Esophagus squamous epithelium (tissue), 5 donors: ENCODE results near the gene SYT8. TPM values are rescaled to one million over a fixed set of nuclear protein-coding genes. Genes with fewer than 3 reads are reported as not detected.

Experiments used
- DNase-seq: peaks from one replicate; lab custom pipeline; 2025; lab: John Stamatoyannopoulos, UW
- H3K27ac ChIP-seq, 4 donors: fragments of 200-600 bp; sonication (generic); one replicate each; pipeline ENCODE4 v1.5.1; 2016 to 2019; ENCODE audit warnings: mild to moderate bottlenecking in 1 of 4
- H3K27me3 ChIP-seq, 4 donors: fragments of 200-600 bp; sonication (generic); 1 replicate in 3 of 4; 2 replicates in 1 of 4; pipeline versions ENCODE4 v1.5.1 to v1.6.0; 2017 to 2021; ENCODE audit warnings: antibody characterized with exemption in 1 of 4
- H3K36me3 ChIP-seq, 3 donors: fragments of 200-600 bp; sonication (generic); one replicate each; pipeline ENCODE4 v1.5.1; 2016 to 2019
- H3K4me1 ChIP-seq, 3 donors: fragments of 200-600 bp; sonication (generic); one replicate each; pipeline ENCODE4 v1.5.1; 2017 to 2019
- H3K4me3 ChIP-seq, 4 donors: fragments of 200-600 bp; sonication (generic); 1 replicate in 3 of 4; 2 replicates in 1 of 4; pipeline ENCODE4 v1.5.1; 2016 to 2019; ENCODE audit warnings: mild to moderate bottlenecking in 2 of 4, moderate library complexity in 1 of 4
- H3K9me3 ChIP-seq, 3 donors: fragments of 200-600 bp; sonication (generic); one replicate each; pipeline ENCODE4 v1.5.1; 2016 to 2019
- CTCF ChIP-seq, 6 experiments: fragments of 450-650 bp in 4 of 6; fragments of 200-600 bp in 2 of 6; sonication (generic) in 2 of 6; IDR thresholded peaks; one replicate each; pipeline ENCODE4 v1.5.1; 2016 to 2019; ENCODE audit warnings: antibody characterized with exemption in 6 of 6, mild to moderate bottlenecking in 4 of 6, moderate library complexity in 4 of 6
- POLR2A ChIP-seq, 4 donors: fragments of 450-650 bp; IDR thresholded peaks; one replicate each; pipeline ENCODE4 v1.6.1; 2017; ENCODE audit warnings: antibody characterized with exemption in 4 of 4, mild to moderate bottlenecking in 4 of 4, moderate library complexity in 3 of 4
- WGBS, 2 donors: methylation state at CpG; one replicate each; pipeline ENCODE4 v1.1.5; 2018; 5-methylcytosine and 5-hydroxymethylcytosine counted together
- intact Hi-C: fragments of 100-400 bp; cut with DNase I; formaldehyde crosslinking; loops from one replicate; pipeline ENCODE4 v1.15.0; 2022
- total RNA-seq, 4 donors: library from RNA; depleted of rRNA; stranded (reverse); fragments of >200 nt; gene quantifications; one replicate each; pipeline ENCODE4 v1.1.0, GENCODE V29; 2016
- donor health status: DM: yes; HTN: yes; CAD: no.

Gene SYT8
- total RNA-seq, 4 donors from 2014 or later: 28.7 to 110 (median 69.3) TPM

DNA sequence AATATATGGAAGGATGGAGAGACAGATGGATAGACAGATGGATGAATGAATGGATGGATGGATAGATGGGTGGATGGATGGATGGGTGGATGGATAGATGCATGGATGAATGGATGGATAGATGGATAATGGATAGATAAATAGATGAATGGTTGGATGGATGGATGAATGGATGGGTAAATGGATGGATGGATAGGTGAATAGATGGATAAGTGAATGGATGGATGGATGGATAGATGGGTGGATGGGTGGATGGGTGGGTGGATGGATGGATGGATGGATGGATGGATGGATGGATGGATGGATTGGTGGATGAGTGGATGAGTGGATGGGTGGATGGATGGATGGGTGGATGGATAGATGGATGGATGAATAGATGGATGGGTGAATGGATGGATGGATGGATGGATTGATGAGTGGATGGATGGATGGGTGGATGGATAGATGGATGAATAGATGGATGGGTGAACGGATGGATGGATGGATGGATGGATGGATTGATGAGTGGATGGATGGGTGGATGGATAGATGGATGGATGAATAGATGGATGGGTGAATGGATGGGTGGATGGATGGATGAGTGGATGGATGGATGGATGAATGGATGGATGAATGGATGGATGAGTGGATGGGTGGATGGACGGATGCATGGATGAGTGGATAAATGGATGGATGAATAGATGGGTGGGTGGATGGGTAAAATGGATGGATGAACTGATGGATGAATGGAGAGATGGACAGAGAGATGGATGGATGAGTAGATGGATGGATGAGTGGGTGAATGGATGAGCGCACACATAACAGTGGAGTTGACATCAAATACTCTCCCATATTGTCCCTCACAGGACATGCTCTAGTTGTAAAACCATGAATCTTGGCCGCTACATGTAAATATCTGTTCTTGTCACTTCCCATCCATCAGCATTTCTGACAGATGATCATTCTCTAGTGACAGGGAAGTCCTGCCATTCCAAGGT is 26.9 kb downstream of the SYT8 start:
- H3K36me3 ChIP-seq: no peaks in the 10 kb centered on the region
- TF ChIP-seq POLR2A (IDR thresholded peaks at IDR 0.05) (no peak), CTCF (IDR thresholded peaks at IDR 0.05) (no peak)
- H3K4me3 ChIP-seq: no peak overlapping the region
- peaks cover 25 to 53% (median 32%) of the 10 kb centered on the region in 3 donors for H3K4me1 ChIP-seq
- intact Hi-C loops: no loop called here
- no peak for DNase-seq
- no peak overlapping the region for H3K27ac ChIP-seq
- H3K27me3 ChIP-seq: no peaks in the 10 kb centered on the region
- WGBS, 2 donors: 86 to 88% methylated on average over 4 of the region's 4 CpGs
- H3K9me3 ChIP-seq: no peaks in the 10 kb centered on the region

- TF ChIP-seq CTCF (IDR thresholded peaks at IDR 0.05) (no peak), POLR2A (IDR thresholded peaks at IDR 0.05) (no peak)
- DNase-seq: no peak
- Histone ChIP-seq H3K27me3 (no peaks in the 10 kb centered on the region), H3K9me3 (no peaks in the 10 kb centered on the region), H3K27ac (peak overlapping the region; percentile 5 to 86 (median 85)), H3K4me3 (no peak overlapping the region), H3K36me3 (no peaks in the 10 kb centered on the region), H3K4me1 (peaks cover 25 to 55% (median 33%) of the 10 kb centered on the region in 3 donors)
- intact Hi-C loops: no loop called here
- WGBS, 2 donors: 67 to 77% methylated on average over 1 to 9 of the region's 14 CpGs
Observed at GRCh38 chr11:1862588-1863351, 28.0 kb downstream of the SYT8 start.

- TF ChIP-seq POLR2A (IDR thresholded peaks at IDR 0.05): no peak
- no peak for TF ChIP-seq CTCF (IDR thresholded peaks at IDR 0.05)
- H3K4me3 ChIP-seq: peak overlapping the region in 3 of 4 donors; percentile 25 to 46 (median 37)
- no peaks in the 10 kb centered on the region for H3K9me3 ChIP-seq
- intact Hi-C loops: no loop called here
- no peaks in the 10 kb centered on the region for H3K27me3 ChIP-seq
- H3K36me3 ChIP-seq: no peaks in the 10 kb centered on the region
- H3K27ac ChIP-seq: peak overlapping the region; percentile 52 to 86 (median 85)
- WGBS, 2 donors: 41 to 50% methylated on average over 4 to 5 of the region's 27 CpGs
- peaks cover 25 to 63% (median 35%) of the 10 kb centered on the region in 3 donors for H3K4me1 ChIP-seq
- no peak for DNase-seq
Observed at GRCh38 chr11:1863352-1864216, 28.8 kb downstream of the SYT8 start.

GRCh38 chr11:1864231-1864630 is 29.4 kb downstream of the SYT8 start:
- peak overlapping the region in 3 of 4 donors; percentile 25 to 46 (median 37) for H3K4me3 ChIP-seq
- H3K4me1 ChIP-seq: peaks cover 25 to 70% (median 38%) of the 10 kb centered on the region in 3 donors
- H3K9me3 ChIP-seq: no peaks in the 10 kb centered on the region
- H3K36me3 ChIP-seq: no peaks in the 10 kb centered on the region
- WGBS, 2 donors: 58 to 61% methylated on average over 17 to 18 of the region's 18 CpGs
- peak overlapping the region; percentile 52 to 86 (median 85) for H3K27ac ChIP-seq
- intact Hi-C loops: no loop called here
- TF ChIP-seq CTCF (IDR thresholded peaks at IDR 0.05) (no peak), POLR2A (IDR thresholded peaks at IDR 0.05) (no peak)
- no peaks in the 10 kb centered on the region for H3K27me3 ChIP-seq
- no peak for DNase-seq
